ENCODE data around the gene NBEAL2.

- no peak for TF ChIP-seq CTCF (IDR thresholded peaks at IDR 0.05 in 8 of 11, conservative IDR thresholded peaks at IDR 0.05 in 3 of 11)
- no peak for TF ChIP-seq POLR2A (IDR thresholded peaks at IDR 0.05)
These were observed 33.0 kb upstream of the NBEAL2 start for GRCh38 chr3:46946416-46946815.

All from spleen (tissue), 7 donors.